NCI-H2196 treated with DMSO at 0.1 percent for 48 hours (cell line): ENCODE results near the gene RNF111.

Source experiments
- DNase-seq: peaks from one replicate; lab custom pipeline; 2025; ENCODE audit not compliant: unreplicated experiment; lab: John Stamatoyannopoulos, UW

RNF111 gene

GRCh38 chr15:58987491-58988005 is at the start of gene RNF111:
TSS of gene RNF111 (plus strand) at chr15:58987663. CDS start at chr15:59030823, 43,160 bp downstream.
- peak; percentile 94 for DNase-seq

- DNase-seq, result no peak
Measured at GRCh38 chr15:58947179-58947578, 40.3 kb upstream of the RNF111 start.

GRCh38 chr15:58951388-58952007 is 36.0 kb upstream of the RNF111 start:
- no peak for DNase-seq

- DNase-seq, result no peak
Measured at GRCh38 chr15:58952751-58953150, 34.7 kb upstream of the RNF111 start.

GRCh38 chr15:58957101-58957973 is 30.1 kb upstream of the RNF111 start:
- peak; percentile 25 for DNase-seq

GRCh38 chr15:58958811-58959210 is 28.7 kb upstream of the RNF111 start:
- DNase-seq, result no peak

- no peak for DNase-seq
Measured at GRCh38 chr15:58962136-58962535, 25.3 kb upstream of the RNF111 start.

- DNase-seq, result no peak
Measured at GRCh38 chr15:58962662-58963565, 24.5 kb upstream of the RNF111 start.

- no peak for DNase-seq
Measured at GRCh38 chr15:58966698-58967097, 20.8 kb upstream of the RNF111 start.

- no peak for DNase-seq
Measured at GRCh38 chr15:58967479-58967878, 20.0 kb upstream of the RNF111 start.

GRCh38 chr15:58977887-58978286 is 9.6 kb upstream of the RNF111 start:
- DNase-seq, result no peak

- no peak for DNase-seq
Measured at GRCh38 chr15:58980351-58980939, 7.0 kb upstream of the RNF111 start.

- no peak for DNase-seq
Measured at GRCh38 chr15:58981808-58982475, 5.5 kb upstream of the RNF111 start.

- no peak for DNase-seq
Measured at GRCh38 chr15:58983261-58983660, 4.2 kb upstream of the RNF111 start.

GRCh38 chr15:58985443-58985842 is 2.0 kb upstream of the RNF111 start:
- DNase-seq, result no peak

- DNase-seq, result no peak
Measured at GRCh38 chr15:58987036-58987435, 427 bp upstream of the RNF111 start.

GRCh38 chr15:58988006-58988785 is 733 bp downstream of the RNF111 start:
- DNase-seq, result no peak

- DNase-seq, result no peak
Measured at GRCh38 chr15:58992181-58992580, 4.7 kb downstream of the RNF111 start.

GRCh38 chr15:58994906-58995453 is 7.5 kb downstream of the RNF111 start:
- no peak for DNase-seq
